ENCODE data around the gene NFATC1.

The NFATC1 gene

GRCh38 chr18:79393635-79394533 is 1.8 kb upstream of the NFATC1 start:
- peak overlapping the region; percentile 29 for H3K9ac ChIP-seq (ENCODE audit: low read depth, low read length)
- under 1% methylated on average over 75 of the region's 83 CpGs for WGBS
- H3K9me3 ChIP-seq (ENCODE audit: insufficient read depth, low read depth, low read length): no peaks in the 10 kb centered on the region
- H3K27ac ChIP-seq (ENCODE audit: low read depth, low read length): no peak overlapping the region
- peaks cover 91% of the 10 kb centered on the region for H3K27me3 ChIP-seq (ENCODE audit: insufficient read depth, low read length)
- H3K36me3 ChIP-seq (ENCODE audit: insufficient read depth, low read length): no peaks in the 10 kb centered on the region
- H3K4me1 ChIP-seq (ENCODE audit: insufficient read depth, low read length): no peaks in the 10 kb centered on the region
- H3K4me3 ChIP-seq (ENCODE audit: low read length): peak overlapping the region; percentile 54

- Histone ChIP-seq H3K4me1 (ENCODE audit: insufficient read depth, low read length) (no peaks in the 10 kb centered on the region), H3K27ac (ENCODE audit: low read depth, low read length) (no peak overlapping the region), H3K9me3 (ENCODE audit: insufficient read depth, low read depth, low read length) (no peaks in the 10 kb centered on the region), H3K27me3 (ENCODE audit: insufficient read depth, low read length) (peaks cover 91% of the 10 kb centered on the region), H3K36me3 (ENCODE audit: insufficient read depth, low read length) (no peaks in the 10 kb centered on the region), H3K9ac (ENCODE audit: low read depth, low read length) (no peak overlapping the region), H3K4me3 (ENCODE audit: low read length) (peak overlapping the region; percentile 36)
- WGBS: under 1% methylated on average over 67 of the region's 67 CpGs
Observed at GRCh38 chr18:79394534-79395307, 1.0 kb upstream of the NFATC1 start.

DNA sequence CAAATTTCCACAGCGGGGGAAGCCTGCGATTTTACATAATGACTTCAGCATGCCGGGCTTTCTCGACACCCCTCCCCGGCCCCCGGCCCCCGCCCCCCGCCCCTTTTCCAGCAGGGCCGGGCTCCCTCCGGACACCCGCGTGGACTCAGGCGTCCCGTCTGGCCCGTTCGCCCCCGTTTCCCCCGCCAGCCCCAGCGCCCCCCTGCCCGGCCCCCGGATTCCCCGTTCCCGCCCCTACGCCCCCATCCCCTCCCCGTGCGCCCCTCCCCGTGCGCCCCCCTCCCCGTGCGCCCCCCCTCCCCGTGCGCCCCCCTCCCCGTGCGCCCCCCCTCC is 456 bp upstream of the NFATC1 start:
- H3K9ac ChIP-seq (ENCODE audit: low read depth, low read length): no peak overlapping the region
- H3K36me3 ChIP-seq (ENCODE audit: insufficient read depth, low read length): no peaks in the 10 kb centered on the region
- 2% methylated on average over 11 of the region's 34 CpGs for WGBS
- peak overlapping the region; percentile 36; the same call in 1 of the 2 replicates for H3K4me3 ChIP-seq (ENCODE audit: low read length)
- H3K27me3 ChIP-seq (ENCODE audit: insufficient read depth, low read length): peaks cover 88% of the 10 kb centered on the region
- H3K27ac ChIP-seq (ENCODE audit: low read depth, low read length): no peak overlapping the region
- no peaks in the 10 kb centered on the region for H3K4me1 ChIP-seq (ENCODE audit: insufficient read depth, low read length)
- no peaks in the 10 kb centered on the region for H3K9me3 ChIP-seq (ENCODE audit: insufficient read depth, low read depth, low read length)

GRCh38 chr18:79396431-79397246 is 909 bp downstream of the NFATC1 start:
- WGBS: 2% methylated on average over 67 of the region's 68 CpGs
- Histone ChIP-seq H3K9me3 (ENCODE audit: insufficient read depth, low read depth, low read length) (no peaks in the 10 kb centered on the region), H3K4me1 (ENCODE audit: insufficient read depth, low read length) (no peaks in the 10 kb centered on the region), H3K36me3 (ENCODE audit: insufficient read depth, low read length) (no peaks in the 10 kb centered on the region), H3K27ac (ENCODE audit: low read depth, low read length) (no peak overlapping the region), H3K27me3 (ENCODE audit: insufficient read depth, low read length) (peaks cover 77% of the 10 kb centered on the region), H3K4me3 (ENCODE audit: low read length) (peak overlapping the region; percentile 41), H3K9ac (ENCODE audit: low read depth, low read length) (no peak overlapping the region)

DNA sequence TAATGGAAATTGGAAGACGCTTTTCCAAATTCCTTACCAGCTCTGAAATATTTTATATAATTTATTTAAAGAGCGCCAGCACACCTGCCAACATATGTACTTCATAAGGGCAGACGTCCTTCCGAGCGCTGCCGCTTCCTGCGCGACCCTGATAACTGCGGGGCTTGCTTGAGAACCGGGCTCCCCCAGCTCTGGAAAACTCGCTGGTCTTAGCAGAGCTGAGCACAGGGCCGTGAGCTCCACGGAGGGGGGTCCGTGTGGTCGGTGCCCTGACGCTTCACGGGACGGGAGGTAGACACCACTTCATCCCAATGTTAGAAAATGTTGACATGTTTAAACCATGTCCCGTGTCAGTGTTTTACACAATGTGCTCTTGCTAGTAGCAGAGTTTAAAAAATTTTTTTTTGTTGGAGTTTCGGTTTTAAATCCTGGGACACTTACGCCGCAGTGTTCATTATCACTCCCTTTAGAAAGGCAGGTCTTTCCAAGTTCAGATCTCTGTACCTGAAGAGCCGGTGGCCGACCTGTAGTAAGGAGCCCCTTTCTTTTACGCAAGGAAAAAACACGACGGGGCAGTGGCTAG is 1.6 kb downstream of the NFATC1 start:
- Histone ChIP-seq H3K4me3 (ENCODE audit: low read length) (peak overlapping the region; percentile 41; the same call in 1 of the 2 replicates), H3K4me1 (ENCODE audit: insufficient read depth, low read length) (no peaks in the 10 kb centered on the region), H3K27me3 (ENCODE audit: insufficient read depth, low read length) (peaks cover 70% of the 10 kb centered on the region), H3K9me3 (ENCODE audit: insufficient read depth, low read depth, low read length) (no peaks in the 10 kb centered on the region), H3K9ac (ENCODE audit: low read depth, low read length) (no peak overlapping the region), H3K27ac (ENCODE audit: low read depth, low read length) (no peak overlapping the region), H3K36me3 (ENCODE audit: insufficient read depth, low read length) (no peaks in the 10 kb centered on the region)
- 47% methylated on average over 26 of the region's 27 CpGs for WGBS

DNA sequence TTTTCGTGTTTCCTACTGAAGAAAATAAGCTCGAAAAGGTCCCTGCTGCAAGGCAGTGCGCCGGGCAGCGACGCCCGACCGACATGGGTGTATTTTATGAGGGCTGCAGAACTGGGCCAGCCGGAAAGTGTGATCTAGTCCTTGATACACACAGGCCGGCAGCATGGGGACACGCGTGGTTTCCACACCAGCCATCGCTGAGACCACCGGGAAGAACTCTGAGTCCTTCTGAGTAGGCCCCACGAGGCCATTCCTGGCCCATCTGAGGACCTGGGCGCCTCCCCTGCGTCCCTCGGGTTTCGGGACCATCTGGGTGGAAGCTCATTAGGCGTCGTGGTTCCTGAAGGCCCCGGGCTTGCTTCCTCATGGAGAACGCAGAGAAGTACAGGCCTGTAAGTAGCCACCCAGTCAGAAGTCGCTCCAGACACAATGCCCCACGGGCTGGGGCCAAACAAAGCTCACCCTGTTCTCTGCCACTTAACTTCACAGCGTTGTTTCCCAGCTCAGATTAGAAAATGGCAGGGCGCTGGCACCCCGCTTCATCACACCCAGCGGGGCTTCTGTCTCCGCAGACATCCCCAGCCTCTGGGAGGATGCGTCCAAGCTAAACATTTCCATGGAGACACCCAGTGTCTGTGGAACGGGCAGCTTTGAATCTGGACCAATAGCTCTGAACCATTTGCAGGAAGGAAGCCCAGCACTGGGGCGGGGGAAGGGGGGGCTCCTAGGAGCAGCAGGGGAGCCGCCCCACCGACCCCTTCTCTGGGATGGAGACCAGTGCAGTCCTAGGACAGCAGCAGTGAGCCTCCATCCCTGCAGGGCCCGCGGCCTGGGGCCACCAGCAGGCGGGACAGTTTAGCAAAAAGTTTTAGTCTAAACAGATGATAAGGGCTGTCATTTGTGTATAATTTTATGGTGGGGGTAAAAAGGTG is 2.4 kb downstream of the NFATC1 start:
- Histone ChIP-seq H3K36me3 (ENCODE audit: insufficient read depth, low read length) (no peaks in the 10 kb centered on the region), H3K9ac (ENCODE audit: low read depth, low read length) (no peak overlapping the region), H3K4me1 (ENCODE audit: insufficient read depth, low read length) (no peaks in the 10 kb centered on the region), H3K9me3 (ENCODE audit: insufficient read depth, low read depth, low read length) (no peaks in the 10 kb centered on the region), H3K27me3 (ENCODE audit: insufficient read depth, low read length) (peaks cover 62% of the 10 kb centered on the region), H3K4me3 (ENCODE audit: low read length) (no peak overlapping the region; the same call in 1 of the 2 replicates), H3K27ac (ENCODE audit: low read depth, low read length) (no peak overlapping the region)
- 73% methylated on average over 38 of the region's 38 CpGs for WGBS

DNA sequence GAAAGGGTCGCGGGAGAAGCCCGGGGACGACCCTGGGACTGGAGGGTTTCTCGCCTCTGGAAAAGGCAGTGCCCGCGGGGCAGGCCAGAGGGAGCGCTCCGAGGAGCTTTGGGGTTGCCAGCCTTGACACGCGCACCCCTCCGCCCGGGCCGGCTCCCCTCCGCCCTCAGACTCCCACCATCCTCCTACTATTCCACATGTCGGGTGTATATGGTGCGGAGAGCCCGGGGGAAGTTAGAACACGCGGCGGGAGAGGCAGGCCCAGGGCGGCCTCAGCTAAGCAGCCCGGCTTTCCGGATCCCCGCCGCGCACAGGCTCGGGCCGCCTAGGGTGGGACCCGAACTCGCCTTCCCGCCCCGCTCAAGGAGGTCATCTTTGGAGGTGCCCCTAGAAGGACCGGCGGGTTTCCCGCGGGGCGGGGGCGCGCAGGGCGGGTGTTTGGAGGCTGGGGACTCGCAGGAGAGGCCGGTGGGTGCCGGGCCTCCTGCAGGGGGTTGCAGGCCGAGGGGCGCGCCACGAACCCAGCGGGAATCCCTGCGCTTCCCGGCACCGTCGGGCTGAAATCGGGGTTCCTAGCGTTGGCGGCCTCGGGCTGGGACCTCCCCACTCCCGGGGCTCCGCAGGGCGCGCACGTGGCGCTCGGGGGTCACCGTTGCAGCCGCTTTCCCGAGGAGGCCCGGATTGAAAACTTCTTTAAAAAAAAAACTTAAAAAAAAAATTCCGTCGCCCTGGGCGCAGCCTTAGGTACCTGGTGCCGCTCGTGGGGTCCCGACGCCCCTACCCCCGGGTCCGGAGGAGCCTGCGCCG is 3.7 kb downstream of the NFATC1 start:
- no peaks in the 10 kb centered on the region for H3K4me1 ChIP-seq (ENCODE audit: insufficient read depth, low read length)
- H3K36me3 ChIP-seq (ENCODE audit: insufficient read depth, low read length): no peaks in the 10 kb centered on the region
- H3K27ac ChIP-seq (ENCODE audit: low read depth, low read length): no peak overlapping the region
- H3K4me3 ChIP-seq (ENCODE audit: low read length): peak overlapping the region; percentile 49
- 3% methylated on average over 79 of the region's 79 CpGs for WGBS
- H3K27me3 ChIP-seq (ENCODE audit: insufficient read depth, low read length): peaks cover 50% of the 10 kb centered on the region
- peak overlapping the region; percentile 40; the same call in 1 of the 2 replicates for H3K9ac ChIP-seq (ENCODE audit: low read depth, low read length)
- no peaks in the 10 kb centered on the region for H3K9me3 ChIP-seq (ENCODE audit: insufficient read depth, low read depth, low read length)

DNA sequence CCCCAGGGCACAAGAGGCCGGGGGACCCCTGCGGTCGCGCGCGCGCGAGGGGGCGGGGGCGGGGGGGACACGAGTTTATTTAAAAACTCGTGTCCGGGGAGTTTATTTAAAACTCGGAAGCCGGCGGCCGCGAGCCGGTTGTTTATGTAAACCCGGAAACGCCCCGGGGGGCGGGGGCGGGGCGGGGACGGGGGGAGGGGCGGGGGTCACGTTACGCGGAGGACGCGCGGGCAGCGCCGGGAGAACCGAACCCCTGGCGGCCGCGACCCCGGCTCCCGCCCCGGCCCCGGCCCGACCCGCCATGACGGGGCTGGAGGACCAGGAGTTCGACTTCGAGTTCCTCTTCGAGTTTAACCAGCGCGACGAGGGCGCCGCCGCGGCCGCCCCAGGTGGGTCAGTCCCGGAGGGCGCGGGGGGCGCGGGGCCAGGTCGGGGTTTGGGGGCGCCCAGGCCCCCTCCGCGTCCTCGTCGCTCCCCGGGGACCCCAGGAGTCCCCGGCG is 4.4 kb downstream of the NFATC1 start:
- H3K9me3 ChIP-seq (ENCODE audit: insufficient read depth, low read depth, low read length): no peaks in the 10 kb centered on the region
- peak overlapping the region; percentile 51 for H3K4me3 ChIP-seq (ENCODE audit: low read length)
- no peak overlapping the region for H3K9ac ChIP-seq (ENCODE audit: low read depth, low read length)
- H3K27ac ChIP-seq (ENCODE audit: low read depth, low read length): no peak overlapping the region
- peaks cover 43% of the 10 kb centered on the region for H3K27me3 ChIP-seq (ENCODE audit: insufficient read depth, low read length)
- no peaks in the 10 kb centered on the region for H3K4me1 ChIP-seq (ENCODE audit: insufficient read depth, low read length)
- WGBS: under 1% methylated on average over 57 of the region's 71 CpGs
- H3K36me3 ChIP-seq (ENCODE audit: insufficient read depth, low read length): no peaks in the 10 kb centered on the region

GRCh38 chr18:79400591-79401381 is 5.1 kb downstream of the NFATC1 start:
- Histone ChIP-seq H3K4me3 (ENCODE audit: low read length) (peak overlapping the region; percentile 51), H3K9ac (ENCODE audit: low read depth, low read length) (no peak overlapping the region), H3K36me3 (ENCODE audit: insufficient read depth, low read length) (no peaks in the 10 kb centered on the region), H3K4me1 (ENCODE audit: insufficient read depth, low read length) (no peaks in the 10 kb centered on the region), H3K9me3 (ENCODE audit: insufficient read depth, low read depth, low read length) (no peaks in the 10 kb centered on the region), H3K27ac (ENCODE audit: low read depth, low read length) (no peak overlapping the region), H3K27me3 (ENCODE audit: insufficient read depth, low read length) (peaks cover 41% of the 10 kb centered on the region)
- 32% methylated on average over 43 of the region's 58 CpGs for WGBS
